ENCODE results near the gene CHRM5.
"Not testable (repeated sequence)": the region's sequence is repeated elsewhere in the genome, so short reads cannot be mapped to it uniquely, and the experiment has no call there.

The CHRM5 gene

DNA sequence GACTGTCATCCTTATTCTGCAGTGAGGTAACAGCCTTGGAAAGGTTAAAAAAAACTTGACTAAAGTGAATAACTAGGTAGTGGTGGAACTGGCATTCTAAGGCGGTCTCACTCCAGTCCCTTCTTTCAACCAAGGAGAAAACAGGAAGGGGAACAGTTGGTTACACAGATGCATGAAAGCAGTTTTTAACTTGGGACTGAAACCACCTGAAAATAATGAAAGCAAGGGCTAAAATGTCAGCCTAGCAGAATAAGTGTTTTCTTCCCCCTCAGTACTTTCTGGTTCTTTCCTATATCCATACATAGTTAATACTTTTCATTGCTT is 71.5 kb downstream of the CHRM5 start:
- DNase-seq (ENCODE audit: low read depth) = no peak

DNA sequence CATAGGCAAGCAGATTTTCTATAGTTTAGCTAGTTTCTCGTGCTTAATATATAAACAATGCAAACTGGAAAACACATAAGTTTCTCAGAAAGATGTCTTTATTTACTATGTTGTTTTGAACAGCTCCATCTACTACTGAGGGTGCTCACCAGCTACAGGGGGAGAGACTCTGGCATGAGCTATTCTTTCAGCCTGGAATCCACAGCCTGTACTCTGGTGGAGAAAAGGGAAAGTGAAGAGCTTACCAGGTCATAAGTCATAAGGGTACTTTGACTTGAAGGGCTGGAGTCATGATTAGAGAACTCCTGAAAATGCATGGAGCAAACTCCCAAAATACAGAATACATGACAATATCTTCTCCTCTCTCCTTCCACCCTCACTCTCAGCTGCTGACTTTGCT is 75.1 kb downstream of the CHRM5 start:
- no peak for DNase-seq (ENCODE audit: low read depth)

DNA sequence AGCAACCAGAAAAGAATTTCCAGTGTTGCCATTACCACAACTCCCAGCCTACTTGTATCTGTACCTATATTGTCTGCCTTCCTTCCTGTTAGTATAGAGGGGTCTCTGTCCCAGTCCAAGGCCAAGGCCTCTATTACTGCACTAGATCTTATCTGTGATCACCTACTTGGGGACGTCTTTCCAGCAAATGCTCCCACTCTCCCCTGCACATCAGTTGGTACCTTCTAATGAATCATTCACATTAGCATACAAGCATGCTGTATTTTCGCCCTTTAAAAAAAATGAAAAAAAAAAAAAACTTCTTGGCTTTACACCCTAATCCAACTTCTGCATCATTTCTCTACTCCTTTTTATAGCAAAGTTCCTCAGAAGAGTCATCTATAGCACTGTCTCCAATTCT is 75.5 kb downstream of the CHRM5 start:
- DNase-seq (ENCODE audit: low read depth) = no peak

DNA sequence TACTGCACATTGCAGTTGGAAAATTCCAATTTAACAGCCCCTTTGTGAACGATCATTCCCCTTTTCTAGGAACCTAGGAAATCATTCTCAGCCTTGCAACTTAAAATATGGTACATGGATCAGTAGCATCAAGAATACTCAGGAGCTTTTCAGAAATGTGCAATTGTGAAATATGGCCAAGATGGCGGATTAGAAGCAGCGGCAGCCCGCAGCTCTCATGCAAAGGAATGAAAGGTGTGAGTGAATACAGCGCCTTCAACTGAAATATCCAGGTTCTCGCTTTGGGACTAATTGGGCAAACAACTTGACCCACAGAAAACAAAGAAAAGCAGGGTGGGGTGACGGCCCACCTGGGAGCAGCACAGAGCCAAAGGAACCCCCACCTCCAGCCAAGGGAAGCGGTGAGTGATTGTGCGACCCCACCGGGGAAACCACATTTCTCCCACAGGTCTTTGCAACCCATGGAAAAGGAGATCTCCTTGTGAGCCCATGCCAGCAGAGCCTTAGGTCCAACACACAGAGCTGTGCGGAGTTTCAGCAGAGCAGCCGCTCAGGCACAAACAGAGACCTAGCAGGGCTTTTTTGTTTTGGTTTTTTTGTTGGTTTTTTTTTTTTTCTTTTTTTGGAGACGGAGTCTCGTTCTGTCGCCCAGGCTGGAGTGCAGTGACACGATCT is 78.3 kb downstream of the CHRM5 start:
- DNase-seq (ENCODE audit: low read depth) = no peak

DNA sequence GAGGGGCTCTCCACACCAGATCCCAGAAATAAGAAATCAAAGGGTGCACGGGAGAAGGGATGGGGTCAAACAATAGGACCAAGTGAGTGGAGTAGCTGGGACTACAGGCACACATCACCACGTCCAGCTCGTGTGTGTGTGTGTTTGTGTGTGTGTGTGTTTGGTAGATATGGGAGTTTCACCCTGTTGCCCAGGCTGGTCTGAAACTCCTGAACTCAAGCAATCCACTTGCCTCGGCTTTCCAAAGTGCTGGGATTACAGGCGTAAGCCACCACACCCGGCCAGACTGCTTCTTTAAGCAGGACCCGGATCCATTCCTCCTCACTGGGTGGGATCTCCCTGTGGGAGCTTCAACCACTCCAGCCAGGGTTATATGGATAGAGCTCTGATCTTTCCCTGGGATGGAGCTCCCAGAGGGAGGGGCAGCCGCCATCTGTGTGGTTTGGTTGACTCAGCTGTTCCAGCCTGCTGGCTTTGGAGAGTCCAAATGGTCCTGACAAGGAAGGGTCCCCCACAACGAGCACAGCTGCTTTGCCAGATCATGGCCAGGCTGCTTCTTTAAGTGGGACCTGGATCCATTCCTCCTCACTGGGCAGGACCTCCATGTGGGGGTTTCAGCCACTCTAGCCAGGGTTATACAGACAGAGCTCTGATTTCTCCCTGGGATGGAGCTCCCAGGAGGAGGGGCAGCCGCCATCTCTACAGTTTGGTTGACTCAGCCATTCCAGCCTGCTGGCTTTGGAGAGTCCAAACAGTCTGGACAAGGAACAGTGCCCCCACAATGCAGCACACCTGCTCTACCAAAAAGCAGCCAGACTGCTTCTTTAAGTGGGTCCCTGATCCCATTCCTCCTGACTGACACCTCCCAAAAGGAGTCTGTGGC is 79.8 kb downstream of the CHRM5 start:
- no peak for DNase-seq (ENCODE audit: low read depth)

DNA sequence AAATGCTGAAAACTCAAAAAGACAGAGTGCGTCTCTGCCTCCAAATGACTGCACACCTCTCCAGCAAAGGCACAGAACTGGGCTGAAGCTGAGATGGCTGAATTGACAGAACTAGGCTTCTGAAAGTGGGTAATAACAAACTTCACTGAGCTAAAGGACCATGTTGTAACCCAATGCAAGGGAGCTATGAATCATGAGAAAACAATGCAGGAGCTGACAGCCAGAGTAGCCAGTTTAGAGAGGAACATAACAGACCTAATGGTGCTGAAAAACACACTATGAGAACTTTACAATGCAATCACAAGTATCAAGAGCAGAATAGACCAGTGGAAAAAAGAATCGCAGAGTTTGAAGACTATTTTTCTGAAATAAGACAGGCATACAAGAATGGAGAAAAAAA is 80.8 kb downstream of the CHRM5 start:
- no peak for DNase-seq (ENCODE audit: low read depth)

DNA sequence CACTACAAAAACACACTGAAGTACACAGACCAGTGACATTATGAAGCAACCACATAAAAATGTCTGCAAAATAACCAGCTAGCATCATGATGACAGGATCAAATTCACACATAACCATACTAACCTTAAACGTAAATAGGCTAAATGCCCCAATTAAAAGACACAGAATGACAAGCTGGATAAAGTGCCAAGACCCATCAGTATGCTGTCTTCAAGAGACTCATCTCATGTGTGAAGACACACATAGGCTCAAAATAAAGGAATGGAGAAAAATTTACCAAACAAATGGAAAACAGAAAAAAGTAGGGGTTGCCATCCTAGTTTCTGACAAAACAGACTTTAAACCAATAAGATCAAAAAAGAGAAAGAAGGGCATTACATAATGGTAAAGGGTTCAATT is 82.1 kb downstream of the CHRM5 start:
- DNase-seq (ENCODE audit: low read depth) = not testable (repeated sequence)

DNA sequence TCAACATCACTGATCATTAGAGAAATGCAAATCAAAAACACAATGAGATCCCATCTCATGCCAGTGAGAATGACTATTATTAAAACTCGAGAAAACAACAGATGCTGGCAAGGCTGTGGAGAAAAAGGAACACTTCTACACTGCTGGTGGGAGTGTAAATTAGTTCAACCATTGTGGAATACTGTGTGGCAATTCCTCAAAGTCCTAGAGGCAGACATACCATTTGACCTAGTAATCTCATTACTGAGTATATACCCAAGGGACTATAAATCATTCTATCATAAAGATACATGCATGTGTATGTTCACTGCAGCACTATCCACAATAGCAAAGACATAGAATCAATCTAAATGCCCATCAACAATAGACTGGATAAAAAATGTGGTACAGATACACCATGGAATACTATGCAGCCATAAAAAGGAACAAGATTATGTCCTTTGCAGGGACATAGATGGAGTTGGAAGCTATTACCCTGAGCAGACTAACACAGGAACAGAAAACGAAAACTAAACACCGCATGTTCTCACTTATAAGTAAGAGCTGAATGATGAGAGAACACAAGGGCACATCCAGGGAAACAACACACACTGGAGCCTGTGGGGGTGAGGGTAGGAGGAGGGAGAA is 85.9 kb downstream of the CHRM5 start:
- no peak for DNase-seq (ENCODE audit: low read depth)

DNA sequence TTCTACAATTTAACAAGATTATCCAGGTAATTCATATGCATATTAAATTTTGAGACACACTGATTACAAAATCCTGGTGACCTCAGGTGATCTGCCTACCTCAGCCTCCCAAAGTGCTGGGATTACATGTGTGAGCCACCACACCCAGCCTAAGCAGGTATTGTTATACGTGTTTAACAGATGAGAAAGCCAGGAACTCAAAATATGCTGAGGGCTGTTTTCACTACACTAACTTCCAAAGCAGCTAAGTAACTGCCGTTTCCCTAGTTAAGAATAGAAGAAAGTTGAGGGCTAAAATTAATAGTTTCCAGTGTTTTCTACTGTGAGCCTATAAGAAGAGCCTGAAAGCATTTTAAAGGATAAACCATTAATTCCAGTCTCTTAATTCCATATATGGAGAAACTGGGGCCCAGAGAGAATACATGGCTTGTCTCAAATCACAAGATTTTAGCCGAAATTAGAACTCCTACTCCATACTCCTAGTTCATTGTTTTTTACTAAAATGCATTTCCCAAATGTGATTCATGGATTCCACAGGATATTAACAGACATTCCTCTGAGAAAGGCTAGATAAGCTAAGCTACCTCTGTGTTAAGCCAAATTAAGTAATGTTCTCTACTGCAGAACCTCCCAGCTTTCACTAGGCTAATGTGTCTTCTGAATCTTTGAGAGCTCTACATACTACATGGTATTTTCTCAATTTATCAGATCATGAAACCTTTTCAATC is 87.7 kb downstream of the CHRM5 start:
- DNase-seq (ENCODE audit: low read depth) = no peak

DNA sequence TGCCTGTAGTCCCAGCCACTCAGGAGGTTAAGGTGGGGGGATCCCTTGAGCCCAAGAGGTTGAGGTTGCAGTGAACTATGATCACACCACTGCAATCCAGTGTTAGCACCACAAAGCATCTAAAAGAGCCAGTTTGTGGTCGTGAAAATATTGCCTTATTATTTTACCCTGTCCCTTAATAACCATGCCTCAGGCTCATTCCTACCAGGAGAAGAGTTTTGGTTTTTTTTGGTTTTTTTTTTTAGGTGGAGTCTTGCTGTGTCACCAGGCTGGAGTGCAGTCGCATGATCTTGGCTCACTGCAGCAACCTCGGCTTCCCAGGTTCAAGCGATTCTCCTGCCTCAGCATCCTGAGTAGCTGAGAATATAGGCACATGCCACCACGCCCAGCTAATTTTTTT is 88.6 kb downstream of the CHRM5 start:
- no peak for DNase-seq (ENCODE audit: low read depth)

DNA sequence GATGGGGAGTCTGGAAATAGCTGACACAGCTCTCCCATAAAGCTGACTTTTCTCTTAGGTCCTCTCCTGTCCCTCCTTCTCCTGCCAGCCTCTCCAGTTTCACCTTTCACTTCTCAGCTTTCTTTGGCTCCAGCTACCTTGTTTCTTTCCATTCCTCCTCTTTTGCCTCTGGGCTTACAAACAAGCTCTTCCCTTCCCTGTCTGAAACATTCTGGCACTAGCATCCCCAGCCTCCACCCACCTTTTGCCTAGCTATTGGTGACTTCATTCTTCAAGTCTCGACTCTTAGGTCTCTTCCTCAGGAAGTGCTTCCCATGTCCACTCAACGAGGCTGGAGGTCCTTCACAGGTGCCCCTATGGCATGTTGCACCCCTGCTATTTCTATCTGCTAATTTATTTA is 91.2 kb downstream of the CHRM5 start:
- no peak for DNase-seq (ENCODE audit: low read depth)

DNA sequence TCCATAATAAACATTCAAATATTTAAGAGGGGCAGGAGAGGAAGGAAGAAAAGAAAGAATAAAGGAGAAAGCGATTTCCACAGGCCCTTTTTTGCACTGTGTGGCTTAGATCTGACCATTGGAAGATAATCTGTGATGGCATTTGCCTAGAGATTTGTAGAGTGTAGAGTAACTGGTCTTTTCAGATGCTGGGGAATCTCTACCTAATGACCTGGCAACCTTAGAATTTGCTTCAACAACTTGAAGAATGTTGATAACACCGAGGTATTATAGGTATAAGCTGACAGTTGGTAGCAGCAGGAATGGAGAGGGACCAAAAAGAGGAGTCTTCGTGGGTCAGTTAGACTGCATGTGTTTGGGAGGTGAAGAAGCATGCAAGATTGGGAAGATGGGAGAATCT is 91.6 kb downstream of the CHRM5 start:
- no peak for DNase-seq (ENCODE audit: low read depth)

DNA sequence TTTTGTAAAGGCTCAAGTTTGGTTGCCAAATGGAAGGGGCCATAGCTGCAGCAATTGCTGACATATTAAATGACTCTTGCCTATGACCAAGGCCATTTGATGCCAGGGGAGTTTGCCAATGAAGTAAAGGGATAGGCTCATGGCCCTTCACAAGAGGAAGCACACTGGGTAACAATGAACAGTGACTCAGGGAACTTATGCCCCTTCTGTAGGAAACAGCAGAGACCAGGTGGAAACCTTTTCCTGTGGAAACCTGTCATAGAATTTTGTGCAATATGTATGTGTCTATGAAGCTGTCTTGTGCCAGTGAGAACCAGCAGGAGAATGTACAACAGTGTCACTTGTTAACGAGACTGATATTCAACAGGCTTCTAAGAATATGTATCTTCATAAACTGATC is 96.1 kb downstream of the CHRM5 start:
- no peak for DNase-seq (ENCODE audit: low read depth)

DNA sequence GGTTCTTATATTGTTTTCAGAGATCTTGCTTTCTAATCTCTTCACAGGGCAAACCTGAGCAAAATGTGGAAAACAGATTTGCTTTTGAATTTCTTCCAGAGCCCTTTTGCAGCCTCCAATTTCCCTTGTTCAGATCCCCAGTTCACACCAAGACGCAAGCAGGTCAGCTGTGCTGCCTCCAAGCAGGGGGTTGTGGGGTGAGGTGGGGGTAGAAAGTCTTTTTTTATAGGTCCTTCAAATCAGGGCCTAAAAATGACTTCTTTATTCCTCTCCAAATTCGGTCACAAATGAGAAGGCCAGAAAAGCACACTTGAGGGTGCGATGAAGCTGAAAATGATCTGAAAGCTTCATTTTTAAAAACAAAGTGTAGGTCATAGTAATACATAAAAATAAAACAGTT is 97.0 kb downstream of the CHRM5 start:
- no peak for DNase-seq (ENCODE audit: low read depth)

DNA sequence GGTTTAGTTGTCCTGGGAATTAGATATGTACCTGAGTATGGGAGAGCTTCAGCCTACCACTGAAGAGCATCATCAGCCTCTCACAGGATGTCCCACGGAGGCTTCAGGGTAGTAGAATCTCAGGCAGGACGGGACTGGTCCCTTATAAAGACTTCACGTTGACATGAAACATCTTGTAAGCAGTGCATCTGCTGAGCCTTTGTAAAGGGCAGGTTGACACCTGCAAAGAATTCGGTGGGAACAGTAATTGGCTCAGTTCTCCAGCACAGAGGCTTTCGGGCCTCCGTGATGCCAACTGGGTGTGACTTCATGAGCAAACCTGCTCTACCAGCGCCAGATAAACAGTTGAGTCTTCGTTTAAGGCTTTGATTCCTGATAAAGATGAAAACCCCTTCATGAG is 97.6 kb downstream of the CHRM5 start:
- DNase-seq (ENCODE audit: low read depth) = no peak

DNA sequence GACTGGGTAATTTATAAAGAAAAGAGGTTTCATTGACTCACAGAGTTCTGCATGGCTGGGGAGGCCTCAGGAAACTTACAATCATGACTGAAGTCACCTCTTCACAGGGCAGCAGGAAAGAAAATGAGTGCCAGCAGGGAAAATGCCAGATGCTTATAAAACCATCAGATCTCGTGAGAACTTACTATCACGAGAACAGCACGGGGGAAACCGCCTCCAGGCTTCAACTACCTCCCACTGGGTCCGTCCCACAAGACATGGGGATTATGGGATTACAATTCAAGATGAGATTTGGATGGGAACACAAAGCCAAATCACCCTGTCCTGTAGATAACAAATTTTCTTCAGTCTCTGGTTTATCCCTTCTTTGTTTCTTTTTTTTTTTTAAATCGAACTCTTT is 101.7 kb downstream of the CHRM5 start:
- DNase-seq (ENCODE audit: low read depth) = no peak

DNA sequence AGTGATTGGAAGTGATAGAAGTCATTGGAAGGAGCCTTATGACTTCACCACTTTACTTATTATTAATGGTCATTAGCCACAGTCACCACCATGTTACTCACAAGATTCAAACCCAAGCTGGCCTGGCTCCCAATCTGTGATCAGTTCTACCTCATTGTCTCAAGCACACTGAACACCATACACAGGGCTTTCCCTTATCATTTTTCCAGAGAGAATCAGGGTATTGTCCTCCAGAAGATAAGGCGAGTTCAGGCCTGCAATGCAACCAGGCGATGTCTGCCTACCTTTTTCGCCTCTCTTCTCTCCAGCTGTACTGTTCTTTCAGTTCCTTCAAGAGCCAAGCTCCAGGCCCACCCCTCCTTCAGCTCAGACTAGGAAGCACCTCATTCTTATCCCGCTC is 108.5 kb downstream of the CHRM5 start:
- no peak for DNase-seq (ENCODE audit: low read depth)

DNA sequence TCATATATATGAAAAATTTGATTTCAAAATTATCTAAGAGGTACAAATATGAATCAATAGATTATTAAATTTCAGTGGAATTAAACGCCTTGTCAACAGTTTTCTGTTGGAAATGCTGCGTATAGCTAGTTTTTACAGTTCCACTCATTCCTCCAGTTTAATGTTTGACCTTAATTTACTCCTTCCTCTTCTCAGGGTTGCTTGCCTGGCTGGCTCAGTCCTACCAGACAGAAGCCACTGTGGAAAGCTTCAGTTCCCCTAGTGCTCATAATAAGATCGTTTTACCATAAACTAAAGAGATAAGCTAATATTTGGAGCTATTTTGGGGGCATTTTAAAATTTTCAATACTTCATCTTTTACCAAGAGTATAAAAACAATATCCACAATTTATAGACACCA is 110.6 kb downstream of the CHRM5 start:
- no peak for DNase-seq (ENCODE audit: low read depth)

DNA sequence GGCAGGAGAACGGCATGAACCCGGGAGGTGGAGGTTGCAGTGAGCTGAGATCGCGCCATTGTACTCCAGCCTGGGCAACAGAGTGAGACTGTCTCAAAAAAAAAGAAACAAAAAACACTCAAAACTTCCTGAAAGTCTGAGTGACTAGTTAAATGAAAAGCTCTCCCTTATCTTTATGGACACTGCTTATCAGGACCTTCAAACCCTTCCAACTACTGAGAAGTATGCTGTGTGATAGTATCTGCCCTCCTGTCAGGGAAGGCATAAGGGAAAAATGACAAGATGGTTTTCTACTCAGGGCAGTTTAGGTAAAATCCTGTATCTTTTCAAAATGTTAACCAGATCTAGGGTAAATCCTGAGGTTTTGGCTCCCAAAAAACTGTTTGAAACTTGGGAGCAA is 111.6 kb downstream of the CHRM5 start:
- no peak for DNase-seq (ENCODE audit: low read depth)

DNA sequence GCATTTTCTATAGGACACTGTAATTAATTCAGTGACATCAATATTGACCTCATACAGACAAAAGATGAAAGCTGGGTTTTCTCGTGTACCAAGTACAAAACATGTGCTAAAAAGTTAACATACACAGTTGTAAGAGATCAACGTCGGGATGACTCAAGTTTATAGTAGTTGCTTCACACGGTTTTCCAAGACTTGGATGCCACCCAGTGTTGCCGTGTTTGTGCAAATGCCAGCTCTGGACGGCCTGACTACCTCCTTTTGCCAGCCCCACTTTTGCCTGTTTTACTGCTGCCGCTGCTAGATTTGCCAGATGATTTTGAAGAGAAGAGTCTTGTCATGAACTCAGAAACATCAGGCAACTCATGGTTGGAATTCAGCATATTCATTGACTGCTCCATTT is 115.8 kb downstream of the CHRM5 start:
- DNase-seq (ENCODE audit: low read depth) = no peak

DNA sequence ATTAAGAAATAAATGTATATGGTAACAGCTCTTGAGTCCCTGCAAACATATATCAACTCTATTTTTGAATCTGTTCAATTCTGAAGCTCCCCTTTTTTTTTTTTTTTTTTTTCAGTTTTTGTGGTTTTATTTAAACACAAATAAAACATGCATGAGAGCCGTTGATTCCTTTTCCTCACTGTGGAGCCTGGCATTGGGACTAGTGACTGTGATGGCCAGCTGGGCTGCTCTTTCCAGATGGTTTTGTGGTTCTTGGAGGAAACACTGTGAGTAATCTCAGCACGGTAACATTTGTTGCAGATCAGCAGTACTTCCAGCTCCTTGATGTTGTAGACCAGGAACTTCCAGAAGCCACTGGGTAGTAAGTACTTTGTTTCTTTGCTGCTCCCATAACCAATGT is 117.4 kb downstream of the CHRM5 start:
- no peak for DNase-seq (ENCODE audit: low read depth)

DNA sequence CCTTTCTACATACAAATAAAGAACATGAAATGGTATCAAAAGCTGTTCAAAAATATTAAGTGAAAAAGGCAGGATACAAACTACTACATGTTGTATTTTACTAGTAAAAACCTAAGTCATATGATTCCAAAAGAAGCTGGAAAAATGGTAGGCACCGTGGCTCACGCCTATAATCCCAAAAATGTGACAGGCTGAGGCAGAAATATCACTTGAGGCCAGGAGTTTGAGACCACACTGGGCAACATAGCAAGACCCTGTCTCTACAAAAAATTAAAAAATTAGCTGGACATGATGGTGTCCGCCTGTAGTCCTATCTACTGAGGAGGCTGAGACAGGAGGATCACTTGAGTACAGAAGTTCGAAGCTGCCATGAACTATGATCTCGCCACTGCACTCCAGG is 131.6 kb downstream of the CHRM5 start:
- DNase-seq (ENCODE audit: low read depth) = no peak
